OCI-LY1 (cell line): ENCODE data around the gene NR4A1.

ENCODE experiments used
- H2AFZ ChIP-seq: fragments of 200-600 bp; sonication (generic), shearing (Covaris generic); 2 replicates; pipeline ENCODE4 v1.6.0; 2014; ENCODE audit warnings: antibody characterized with exemption, mild to moderate bottlenecking, low read length
- H3F3A ChIP-seq: fragments of 200-600 bp; sonication (generic), shearing (Covaris generic); 2 replicates; pipeline ENCODE4 v1.6.0; 2014; ENCODE audit warnings: mild to moderate bottlenecking, antibody characterized with exemption, low read length, moderate library complexity; ENCODE audit not compliant: insufficient read depth
- H3K27ac ChIP-seq: fragments of 200-600 bp; sonication (generic); 2 replicates; pipeline ENCODE4 v1.5.1; 2014; ENCODE audit warnings: low read length, mixed run types, mild to moderate bottlenecking, low read depth; ENCODE audit not compliant: poor library complexity, severe bottlenecking
- H3K27me3 ChIP-seq: fragments of 200-600 bp; sonication (generic); 2 replicates; pipeline ENCODE4 v1.6.0; 2014; ENCODE audit warnings: antibody characterized with exemption, mild to moderate bottlenecking, low read length, moderate library complexity; ENCODE audit not compliant: insufficient read depth
- H3K36me3 ChIP-seq: fragments of 200-600 bp; sonication (generic); 2 replicates; pipeline ENCODE4 v1.6.1; 2014; ENCODE audit warnings: mild to moderate bottlenecking, antibody characterized with exemption, low read length, moderate library complexity, mixed read lengths; ENCODE audit not compliant: insufficient read depth
- H3K4me1 ChIP-seq: fragments of 200-600 bp; sonication (generic); 2 replicates; pipeline ENCODE4 v1.5.1; 2014; ENCODE audit warnings: mild to moderate bottlenecking, low read length, moderate library complexity; ENCODE audit not compliant: insufficient read depth, severe bottlenecking
- H3K4me2 ChIP-seq: fragments of 200-600 bp; sonication (generic), shearing (Covaris generic); 2 replicates; pipeline ENCODE4 v1.6.1; 2014; ENCODE audit warnings: low read length
- H3K4me3 ChIP-seq: fragments of 200-600 bp; sonication (generic); 2 replicates; pipeline ENCODE4 v1.5.1; 2014; ENCODE audit warnings: low read length, low read depth, mild to moderate bottlenecking, mixed read lengths; ENCODE audit not compliant: poor library complexity, severe bottlenecking
- H3K79me2 ChIP-seq: fragments of 200-600 bp; shearing (Covaris generic); 2 replicates; pipeline ENCODE4 v1.6.1; 2016; ENCODE audit warnings: mixed run types, low read length, mixed read lengths; ENCODE audit not compliant: insufficient read depth
- H3K9ac ChIP-seq: fragments of 200-600 bp; sonication (generic), shearing (Covaris generic); 2 replicates; pipeline ENCODE4 v1.6.1; 2014; ENCODE audit warnings: mild to moderate bottlenecking, low read length, mixed read lengths
- H3K9me2 ChIP-seq: fragments of 200-600 bp; sonication (generic), shearing (Covaris generic); 2 replicates; pipeline ENCODE4 v1.6.1; 2014; ENCODE audit warnings: low read depth, mild to moderate bottlenecking, low read length, mixed read lengths
- H3K9me3 ChIP-seq: fragments of 200-600 bp; shearing (Covaris generic); 2 replicates; pipeline ENCODE4 v1.6.1; 2014; ENCODE audit warnings: low read length, mixed read lengths
- H4K20me1 ChIP-seq: fragments of 200-600 bp; sonication (generic), shearing (Covaris generic); 2 replicates; pipeline ENCODE4 v1.6.0; 2016; ENCODE audit warnings: mild to moderate bottlenecking, low read length; ENCODE audit not compliant: insufficient read depth
- EZH2 ChIP-seq: fragments of 200-600 bp; sonication (generic), shearing (Covaris generic); IDR thresholded peaks from 2 replicates; pipeline ENCODE4 v1.8.0; 2017; ENCODE audit warnings: borderline replicate concordance, mixed run types, mild to moderate bottlenecking, antibody characterized with exemption, low read length, moderate library complexity, mixed read lengths
- TF ChIP-seq, protein P1 (sequence below): fragments of 200-600 bp; sonication (generic), shearing (Covaris generic); IDR thresholded peaks from 2 replicates; pipeline ENCODE4 v1.5.1; 2017; ENCODE audit warnings: mild to moderate bottlenecking, antibody characterized with exemption, low read length, moderate library complexity, mixed read lengths

Gene NR4A1

DNA sequence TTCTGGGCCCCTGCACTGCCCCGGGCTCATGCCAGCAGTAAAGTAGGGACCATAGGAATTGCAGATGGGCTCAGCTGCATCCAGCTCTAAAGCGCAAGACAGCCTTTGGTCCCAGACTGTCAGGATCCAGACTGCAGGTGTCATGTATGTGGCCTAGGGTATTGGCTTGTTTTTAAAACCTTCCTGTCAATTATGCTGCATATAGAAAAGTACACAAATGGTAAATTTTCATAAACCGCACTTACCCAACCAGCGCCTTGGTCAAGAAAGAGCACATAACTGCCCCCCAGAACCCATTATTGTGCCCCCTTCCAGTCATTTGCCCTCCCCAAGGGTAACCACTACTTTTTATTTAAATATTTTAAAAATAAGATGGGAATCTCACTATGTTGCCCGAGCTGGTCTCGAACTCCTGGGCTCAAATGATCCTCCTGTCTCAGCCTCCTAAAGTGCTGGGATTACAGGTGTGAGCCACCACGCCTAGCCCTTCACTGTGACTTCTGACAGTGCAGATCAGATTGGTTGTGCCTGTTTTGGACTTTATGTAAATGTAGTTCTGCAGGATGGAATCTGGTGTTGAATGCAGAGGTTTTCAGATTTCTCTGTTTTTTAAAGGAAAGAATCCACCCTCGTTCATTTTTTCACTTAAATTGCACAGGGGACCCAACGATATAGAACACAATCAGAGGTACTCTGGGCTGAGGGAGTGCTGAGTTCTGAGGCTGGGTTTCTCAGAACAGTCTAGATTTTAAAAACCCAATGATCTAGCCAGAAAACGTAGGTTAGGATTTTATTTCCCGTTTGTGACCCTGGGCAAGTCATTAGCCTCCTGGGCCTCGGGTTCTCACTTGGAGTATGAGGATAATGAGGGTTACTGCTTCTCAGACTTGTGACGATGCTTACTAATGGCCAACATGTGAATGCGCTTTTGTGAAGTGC lies 6.7 kb downstream of the NR4A1 start:
- Histone ChIP-seq H3K4me3 (no peak overlapping the region), H3K9ac (no peak overlapping the region), H3K27me3 (no peaks in the 10 kb centered on the region), H3K4me2 (no peak overlapping the region), H3K9me2 (no peaks in the 10 kb centered on the region), H3K27ac (no peak overlapping the region), H3K9me3 (no peaks in the 10 kb centered on the region), H3K79me2 (no peaks in the 10 kb centered on the region), H2AFZ (no peak overlapping the region), H4K20me1 (no peaks in the 10 kb centered on the region), H3F3A (no peaks in the 10 kb centered on the region), H3K4me1 (peaks cover 20% of the 10 kb centered on the region), H3K36me3 (no peaks in the 10 kb centered on the region; the same call in 1 of the 2 replicates)
- TF ChIP-seq, protein P1, sequence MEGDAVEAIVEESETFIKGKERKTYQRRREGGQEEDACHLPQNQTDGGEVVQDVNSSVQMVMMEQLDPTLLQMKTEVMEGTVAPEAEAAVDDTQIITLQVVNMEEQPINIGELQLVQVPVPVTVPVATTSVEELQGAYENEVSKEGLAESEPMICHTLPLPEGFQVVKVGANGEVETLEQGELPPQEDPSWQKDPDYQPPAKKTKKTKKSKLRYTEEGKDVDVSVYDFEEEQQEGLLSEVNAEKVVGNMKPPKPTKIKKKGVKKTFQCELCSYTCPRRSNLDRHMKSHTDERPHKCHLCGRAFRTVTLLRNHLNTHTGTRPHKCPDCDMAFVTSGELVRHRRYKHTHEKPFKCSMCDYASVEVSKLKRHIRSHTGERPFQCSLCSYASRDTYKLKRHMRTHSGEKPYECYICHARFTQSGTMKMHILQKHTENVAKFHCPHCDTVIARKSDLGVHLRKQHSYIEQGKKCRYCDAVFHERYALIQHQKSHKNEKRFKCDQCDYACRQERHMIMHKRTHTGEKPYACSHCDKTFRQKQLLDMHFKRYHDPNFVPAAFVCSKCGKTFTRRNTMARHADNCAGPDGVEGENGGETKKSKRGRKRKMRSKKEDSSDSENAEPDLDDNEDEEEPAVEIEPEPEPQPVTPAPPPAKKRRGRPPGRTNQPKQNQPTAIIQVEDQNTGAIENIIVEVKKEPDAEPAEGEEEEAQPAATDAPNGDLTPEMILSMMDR, result no peak
- no peak for TF ChIP-seq EZH2

GRCh38 chr12:52058631-52059361 lies 7.6 kb downstream of the NR4A1 start:
- no peaks in the 10 kb centered on the region for H3F3A ChIP-seq
- H3K36me3 ChIP-seq, result no peaks in the 10 kb centered on the region; the same call in 1 of the 2 replicates
- H3K4me2 ChIP-seq, result no peak overlapping the region; the same call in 1 of the 2 replicates
- no peak for TF ChIP-seq EZH2
- no peak overlapping the region for H2AFZ ChIP-seq
- H3K79me2 ChIP-seq, result no peaks in the 10 kb centered on the region
- H3K4me3 ChIP-seq, result no peak overlapping the region
- no peaks in the 10 kb centered on the region for H3K9me2 ChIP-seq
- H4K20me1 ChIP-seq, result no peaks in the 10 kb centered on the region
- H3K27me3 ChIP-seq, result no peaks in the 10 kb centered on the region; the same call in 1 of the 2 replicates
- no peaks in the 10 kb centered on the region for H3K9me3 ChIP-seq
- no peak overlapping the region; the same call in 1 of the 2 replicates for H3K9ac ChIP-seq
- peaks cover 20% of the 10 kb centered on the region for H3K4me1 ChIP-seq
- H3K27ac ChIP-seq, result peak overlapping the region; percentile 38

GRCh38 chr12:52059582-52060497 lies 8.6 kb downstream of the NR4A1 start:
- H3K4me1 ChIP-seq, result peaks cover 20% of the 10 kb centered on the region
- H3K36me3 ChIP-seq, result no peaks in the 10 kb centered on the region; the same call in 1 of the 2 replicates
- no peak for TF ChIP-seq EZH2
- TF ChIP-seq, protein P1, result no peak
- H3K4me2 ChIP-seq, result no peak overlapping the region
- no peaks in the 10 kb centered on the region for H3K79me2 ChIP-seq
- no peak overlapping the region for H3K27ac ChIP-seq
- no peaks in the 10 kb centered on the region for H3K9me2 ChIP-seq
- H4K20me1 ChIP-seq, result no peaks in the 10 kb centered on the region
- no peak overlapping the region for H2AFZ ChIP-seq
- H3K9ac ChIP-seq, result no peak overlapping the region; the same call in 1 of the 2 replicates
- no peaks in the 10 kb centered on the region for H3K9me3 ChIP-seq
- no peaks in the 10 kb centered on the region for H3F3A ChIP-seq
- no peak overlapping the region for H3K4me3 ChIP-seq
- no peaks in the 10 kb centered on the region; the same call in 1 of the 2 replicates for H3K27me3 ChIP-seq
